HS-5 (cell line): ENCODE data around the gene FLNC.

ENCODE experiments used
- DNase-seq: peaks from one replicate; pipeline ENCODE4 v3.0.0-alpha.2; 2012; ENCODE audit warnings: low read depth

The FLNC gene

GRCh38 chr7:128830231-128831177 lies at the start of gene FLNC:
Gene FLNC, plus strand, starts transcription at chr7:128830406. Its CDS starts 232 bp downstream, at chr7:128830638.
- DNase-seq = no peak

GRCh38 chr7:128781126-128781525 lies 49.1 kb upstream of the FLNC start:
- no peak for DNase-seq

- no peak for DNase-seq
Observed at GRCh38 chr7:128781851-128782250, 48.4 kb upstream of the FLNC start.

- DNase-seq = no peak
Observed at GRCh38 chr7:128783143-128783861, 46.9 kb upstream of the FLNC start.

- DNase-seq = no peak
Observed at GRCh38 chr7:128785738-128786137, 44.5 kb upstream of the FLNC start.

GRCh38 chr7:128788446-128789412 lies 41.5 kb upstream of the FLNC start:
- no peak for DNase-seq

- DNase-seq = no peak
Observed at GRCh38 chr7:128790315-128791041, 39.7 kb upstream of the FLNC start.

- DNase-seq = no peak
Observed at GRCh38 chr7:128791121-128791971, 38.9 kb upstream of the FLNC start, which contains the start of gene CCDC136. Gene CCDC136, plus strand, starts transcription at chr7:128791968. Its CDS starts 444 bp downstream, at chr7:128792412.

- no peak for DNase-seq
Observed at GRCh38 chr7:128791972-128792327, 38.3 kb upstream of the FLNC start.

GRCh38 chr7:128792471-128793180 lies 37.6 kb upstream of the FLNC start:
- DNase-seq = no peak

- DNase-seq = no peak
Observed at GRCh38 chr7:128793181-128793547, 37.0 kb upstream of the FLNC start.

GRCh38 chr7:128794020-128794419 lies 36.2 kb upstream of the FLNC start:
- DNase-seq = no peak

- DNase-seq = no peak
Observed at GRCh38 chr7:128794436-128794835, 35.8 kb upstream of the FLNC start.

GRCh38 chr7:128795129-128795528 lies 35.1 kb upstream of the FLNC start:
- DNase-seq = no peak

- DNase-seq = peak; percentile 38
Observed at GRCh38 chr7:128796327-128796726, 33.9 kb upstream of the FLNC start.

GRCh38 chr7:128799451-128799850 lies 30.8 kb upstream of the FLNC start:
- DNase-seq = no peak

GRCh38 chr7:128800567-128800966 lies 29.6 kb upstream of the FLNC start:
- DNase-seq = no peak

GRCh38 chr7:128801003-128801402 lies 29.2 kb upstream of the FLNC start:
- DNase-seq = no peak

GRCh38 chr7:128801667-128802418 lies 28.4 kb upstream of the FLNC start:
- DNase-seq = no peak
